Right renal pelvis (tissue), 4 donors: Measurements from ENCODE around the gene SPAG6. TPM values are rescaled to one million over a fixed set of nuclear protein-coding genes. Genes with fewer than 3 reads are reported as not detected.
"Not testable (repeated sequence)": the region's sequence is repeated elsewhere in the genome, so short reads cannot be mapped to it uniquely, and the experiment has no call there.

Source experiments
- DNase-seq, 4 donors: peaks; one replicate each; pipeline ENCODE4 v3.0.0-alpha.2; 2013; ENCODE audit warnings: low read depth in 4 of 4, low spot score in 3 of 4, missing footprints in 1 of 4
- polyA plus RNA-seq, 4 donors: library from polyadenylated mRNA; unstranded; fragments of 120-200 nt; gene quantifications; one replicate each; pipeline ENCODE4 v1.2.1, GENCODE V29; 2013; ENCODE audit not compliant: insufficient read length in 4 of 4

Gene SPAG6
- polyA plus RNA-seq, 4 donors: 0.79 to 1.2 (median 0.89) TPM

DNA sequence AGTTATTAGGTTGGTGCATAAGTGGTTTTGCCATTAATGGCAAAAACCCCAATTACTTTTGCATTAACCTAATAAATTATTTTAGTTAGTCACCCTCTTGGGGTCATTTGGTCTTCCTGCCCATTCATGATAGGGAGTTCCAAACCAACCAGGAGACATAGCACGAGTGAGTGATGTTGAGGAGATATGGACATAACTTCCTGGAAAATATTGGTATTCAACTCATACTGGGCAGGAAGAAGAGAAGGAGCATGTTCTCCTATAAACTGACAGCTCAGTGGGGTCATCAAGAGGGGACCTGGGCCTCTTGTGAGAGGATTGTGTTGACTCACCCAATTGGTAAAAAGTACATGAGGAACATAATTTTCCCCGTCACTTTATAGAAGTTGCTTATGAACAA lies 23.7 kb downstream of the SPAG6 start:
- DNase-seq: no peak

DNA sequence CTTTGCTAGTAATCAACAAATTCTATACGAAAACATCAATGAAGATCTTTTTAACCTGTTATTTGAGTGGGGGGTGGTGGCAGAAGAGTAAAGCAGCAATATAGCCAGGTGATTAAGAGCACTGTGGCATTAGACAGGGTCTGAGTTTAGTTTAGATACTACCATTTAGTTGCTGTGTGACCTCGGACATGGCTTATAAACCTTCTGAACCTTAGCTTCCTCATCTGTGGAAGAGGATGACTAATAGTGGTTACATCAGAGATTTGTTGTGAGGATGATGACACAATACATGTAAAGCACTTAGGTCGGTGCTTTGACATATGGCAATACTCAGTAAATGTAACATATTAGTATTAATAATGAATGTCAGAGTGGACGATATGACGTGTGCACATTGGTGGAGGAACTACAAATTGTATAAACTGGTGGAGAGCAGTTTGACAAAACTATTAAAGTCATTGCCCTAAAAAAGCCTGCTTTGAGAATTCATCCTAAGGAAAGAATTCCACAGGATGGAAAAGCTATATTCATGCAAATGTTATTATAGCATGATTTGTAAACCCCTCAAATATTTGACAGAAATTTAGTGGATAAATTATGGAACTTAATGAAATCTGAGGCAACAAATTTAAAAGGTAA lies 24.3 kb downstream of the SPAG6 start:
- DNase-seq: no peak

DNA sequence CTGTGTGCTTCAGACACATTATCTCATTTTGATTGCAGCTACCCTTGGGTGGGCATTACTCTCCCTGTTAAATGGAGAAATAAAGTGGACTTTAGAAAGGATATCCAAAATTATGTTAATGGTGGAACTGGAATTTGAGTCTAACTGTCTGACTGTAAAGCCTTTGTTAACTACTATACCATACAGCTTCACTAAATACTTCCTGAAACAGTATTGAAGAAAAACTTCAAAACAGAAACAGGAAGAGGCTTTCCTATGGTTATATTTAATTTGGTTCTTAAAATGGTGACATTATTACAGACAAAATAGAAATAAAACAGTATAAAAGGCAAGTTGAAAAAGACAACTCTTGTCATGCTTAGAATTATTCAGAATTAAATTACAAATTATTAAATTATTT lies 25.0 kb downstream of the SPAG6 start:
- no peak for DNase-seq

DNA sequence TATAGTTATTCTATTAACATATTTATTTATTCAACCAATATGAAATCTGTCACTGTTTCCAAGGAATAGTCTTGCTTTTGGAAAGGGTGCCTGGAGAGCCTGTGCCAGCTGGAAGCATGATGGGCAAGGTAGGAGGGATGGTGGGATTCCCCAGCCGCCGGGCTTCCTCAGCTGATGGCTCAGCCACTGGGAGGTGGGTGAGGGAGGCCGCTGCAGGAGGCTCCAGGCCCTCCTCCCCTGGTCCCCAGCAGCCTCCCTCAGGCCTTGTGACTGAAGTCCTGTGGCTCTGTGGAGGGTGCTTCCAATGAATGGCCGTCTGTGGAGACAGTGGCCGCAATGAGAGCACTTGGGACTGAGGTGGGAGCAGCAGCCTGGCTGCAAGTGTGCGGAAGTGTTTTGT lies 27.0 kb downstream of the SPAG6 start:
- no peak for DNase-seq

DNA sequence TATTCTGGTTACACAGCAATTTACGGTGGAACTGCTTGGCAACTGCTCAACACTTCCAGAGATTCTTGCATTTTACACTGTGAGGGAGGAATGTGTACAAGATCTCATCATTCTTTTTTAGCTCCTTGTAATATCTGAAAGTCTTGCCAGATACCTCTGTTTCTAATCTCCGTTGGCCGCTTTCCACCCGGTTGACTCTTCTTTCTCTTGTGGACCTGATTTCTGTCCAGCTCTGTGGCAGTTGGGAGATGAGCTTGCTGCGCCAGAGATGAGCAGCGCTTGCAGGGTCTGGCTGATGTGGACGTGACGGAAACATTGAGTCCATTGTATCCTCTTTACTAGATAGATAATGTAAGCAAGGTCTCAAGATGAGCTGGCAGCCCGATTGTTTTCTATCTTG lies 27.6 kb downstream of the SPAG6 start:
- DNase-seq: no peak

DNA sequence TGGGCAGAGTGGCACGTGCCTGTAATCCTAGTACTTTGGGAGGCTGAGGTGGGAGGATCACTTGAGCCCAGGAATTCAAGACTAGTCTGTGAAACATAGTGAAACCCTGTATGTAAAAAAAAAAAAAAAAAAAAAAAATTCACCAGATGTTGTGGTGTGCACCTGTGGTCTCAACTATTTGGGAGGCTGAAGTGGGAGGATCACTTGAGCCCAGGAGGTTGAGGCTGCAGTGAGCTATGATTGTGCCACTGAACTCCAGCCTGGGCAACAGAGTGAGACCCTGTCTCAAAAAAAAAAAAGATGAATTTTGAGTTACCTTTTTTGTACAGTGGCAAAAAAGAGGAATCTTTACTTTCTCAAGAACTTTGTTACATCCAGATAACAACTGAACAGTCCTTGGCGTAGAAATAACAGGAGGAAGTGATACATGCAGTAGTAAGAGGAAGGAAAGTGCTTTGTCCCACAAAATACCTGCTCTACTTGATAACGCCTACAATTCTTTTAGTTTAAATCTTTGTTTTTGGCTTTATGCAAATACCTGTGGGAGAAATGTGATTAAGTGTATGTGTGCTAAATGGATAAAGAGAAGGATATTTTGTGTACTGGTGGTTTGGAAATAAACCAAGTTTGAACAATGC lies 29.3 kb downstream of the SPAG6 start:
- DNase-seq: no peak

DNA sequence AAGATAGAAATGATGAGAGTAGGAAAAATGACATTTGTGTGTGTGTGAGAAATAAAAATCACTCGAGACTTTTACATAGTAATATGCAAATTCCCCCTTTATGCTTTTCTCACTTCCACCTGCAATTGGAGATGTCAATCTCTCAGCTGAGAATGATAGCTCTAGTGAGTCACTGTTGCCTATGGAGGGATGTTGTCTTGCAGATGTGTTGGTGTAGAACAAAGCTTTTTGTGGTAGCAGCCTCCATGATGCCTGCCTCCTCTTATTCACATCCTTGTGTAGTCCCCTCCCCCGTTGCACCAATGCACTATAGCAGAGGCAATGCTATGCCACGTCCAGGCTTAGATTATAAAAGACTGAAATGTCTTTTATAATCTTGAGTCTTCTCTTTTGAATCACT lies 33.8 kb downstream of the SPAG6 start:
- no peak for DNase-seq

DNA sequence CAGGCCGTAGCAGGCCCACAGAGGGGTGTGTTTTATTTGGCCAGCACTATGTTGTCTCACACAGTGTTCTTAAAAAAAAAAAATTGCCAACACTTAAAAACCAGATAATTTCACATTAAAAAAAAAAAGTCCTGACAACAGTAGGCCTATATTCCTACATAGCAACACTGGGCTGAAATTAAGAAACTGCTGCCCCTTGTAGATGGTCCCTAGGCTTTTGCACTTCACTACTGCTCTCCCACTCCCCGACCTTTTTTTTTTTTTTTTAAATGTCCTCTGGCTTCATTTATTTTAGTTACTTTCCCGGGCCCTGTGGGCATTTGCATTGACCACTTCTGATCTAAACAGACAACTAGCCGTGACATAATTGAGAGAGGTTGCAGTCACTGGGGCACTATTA lies 36.0 kb downstream of the SPAG6 start:
- DNase-seq: no peak

DNA sequence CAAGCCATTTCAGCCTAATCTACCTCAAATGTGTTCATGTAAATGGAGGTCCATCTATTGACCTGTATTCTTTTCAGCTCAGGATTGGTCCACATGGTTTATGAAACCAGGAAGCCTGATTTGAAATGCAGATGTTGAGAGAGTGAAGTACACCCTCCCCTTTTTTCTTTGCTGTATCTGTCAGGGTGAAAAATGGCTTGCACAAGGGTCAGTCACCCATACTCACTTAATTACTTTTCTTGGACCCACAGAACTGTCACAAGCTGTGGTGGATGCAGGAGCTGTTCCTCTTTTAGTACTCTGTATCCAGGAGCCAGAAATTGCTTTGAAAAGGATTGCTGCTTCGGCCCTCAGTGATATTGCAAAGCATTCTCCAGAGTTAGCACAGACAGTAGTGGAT lies 41.2 kb downstream of the SPAG6 start:
- peak in 2 of 4 donors; percentile 18 to 26 for DNase-seq

GRCh38 chr10:22389856-22390589 lies 44.7 kb downstream of the SPAG6 start:
- DNase-seq: no peak

DNA sequence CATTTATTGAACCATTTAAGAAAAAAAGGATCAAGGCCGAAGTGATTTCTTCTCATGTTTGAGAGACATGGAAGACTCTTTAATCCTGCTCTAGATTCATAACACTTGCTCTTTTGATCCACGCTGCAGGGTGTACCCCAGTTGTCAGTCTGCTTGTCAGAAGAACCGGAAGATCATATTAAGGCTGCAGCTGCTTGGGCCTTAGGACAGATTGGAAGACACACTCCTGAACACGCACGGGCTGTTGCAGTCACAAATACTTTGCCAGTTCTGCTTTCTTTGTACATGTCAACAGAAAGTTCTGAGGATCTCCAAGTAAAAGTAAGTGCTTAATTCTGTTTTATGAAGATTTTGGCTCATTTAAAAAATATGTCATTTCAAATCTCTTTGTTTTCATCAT lies 46.3 kb downstream of the SPAG6 start:
- no peak for DNase-seq

GRCh38 chr10:22396195-22396594 lies 50.9 kb downstream of the SPAG6 start:
- DNase-seq: not testable (repeated sequence)

GRCh38 chr10:22406916-22407315 lies 61.6 kb downstream of the SPAG6 start:
- not testable (repeated sequence) for DNase-seq

DNA sequence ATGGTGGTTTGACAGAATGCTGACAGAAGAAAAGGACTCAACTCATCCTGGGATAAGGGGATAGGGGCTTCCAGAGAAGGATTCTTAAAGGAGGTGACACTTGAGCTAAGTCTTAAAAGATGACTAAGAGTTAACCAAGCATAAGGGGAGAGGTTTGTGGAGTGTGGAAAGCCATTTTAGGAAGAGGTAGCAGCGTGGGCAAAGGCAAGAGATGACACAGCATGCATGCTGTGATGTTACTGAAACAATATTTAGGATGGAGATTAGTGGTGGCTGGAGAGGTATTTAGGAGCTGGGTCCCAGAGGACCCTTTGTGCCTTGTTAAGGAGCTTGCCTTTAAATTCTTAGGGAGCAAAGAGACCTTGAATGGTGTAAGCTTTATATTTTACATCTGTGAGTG lies 65.1 kb downstream of the SPAG6 start:
- no peak for DNase-seq

DNA sequence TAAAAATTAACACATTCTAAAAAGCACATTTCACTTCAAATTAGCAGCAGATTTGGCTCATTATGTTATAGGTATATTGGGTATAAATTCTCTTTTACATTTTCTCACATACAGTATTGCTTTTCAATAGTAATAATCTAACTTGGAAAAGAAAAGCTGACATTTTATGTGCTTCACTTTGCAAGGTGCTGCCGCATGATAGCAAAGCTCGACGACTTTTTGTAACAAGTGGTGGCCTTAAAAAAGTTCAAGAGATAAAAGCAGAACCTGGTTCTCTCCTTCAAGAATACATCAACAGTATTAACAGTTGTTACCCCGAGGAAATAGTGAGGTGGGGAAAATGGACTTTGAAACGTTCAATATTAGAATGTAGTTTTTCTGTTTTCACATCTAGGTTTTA lies 65.5 kb downstream of the SPAG6 start:
- no peak for DNase-seq

DNA sequence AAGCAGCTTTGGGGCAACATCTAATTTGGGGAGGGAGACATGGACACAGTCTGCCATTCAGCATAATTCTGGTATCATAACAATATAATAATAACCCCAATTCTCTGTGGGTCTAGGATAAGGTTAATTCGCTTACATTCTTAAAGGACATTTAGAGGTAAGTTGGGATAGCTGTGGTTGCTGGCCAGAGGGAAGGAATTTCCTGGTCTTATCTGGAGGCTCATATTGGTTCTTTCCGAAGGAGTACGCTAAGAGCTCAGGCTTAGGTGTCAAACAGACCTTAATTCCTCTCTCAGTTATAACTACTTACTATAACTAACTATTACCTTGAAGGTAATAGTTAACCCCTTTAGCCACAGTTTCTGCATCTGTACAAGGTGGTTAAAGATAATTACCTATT lies 68.8 kb downstream of the SPAG6 start:
- DNase-seq: no peak

DNA sequence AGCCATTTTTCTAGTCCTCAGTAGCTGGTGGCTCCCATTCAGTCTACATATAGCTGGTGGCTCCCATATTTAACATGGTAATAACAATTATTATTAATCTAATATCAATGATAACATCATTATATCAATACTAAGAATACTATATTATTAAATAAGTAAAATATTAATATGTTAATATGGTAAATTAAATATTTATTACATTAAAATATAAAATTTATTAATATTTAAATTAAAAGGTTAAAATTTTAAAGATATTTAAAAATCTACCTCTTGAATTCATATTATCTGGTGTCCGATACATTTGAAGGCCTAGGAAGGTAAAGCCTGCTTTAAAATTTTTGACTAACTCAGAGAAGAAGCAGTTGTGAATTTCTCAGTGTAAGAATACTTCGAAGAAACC lies 69.8 kb downstream of the SPAG6 start:
- DNase-seq: no peak

GRCh38 chr10:22417736-22418268 lies 72.5 kb downstream of the SPAG6 start:
- DNase-seq: no peak

- DNase-seq: no peak
These were observed 75.7 kb downstream of the SPAG6 start for GRCh38 chr10:22420787-22421517.

GRCh38 chr10:22426653-22427052 lies 81.4 kb downstream of the SPAG6 start:
- DNase-seq: no peak

DNA sequence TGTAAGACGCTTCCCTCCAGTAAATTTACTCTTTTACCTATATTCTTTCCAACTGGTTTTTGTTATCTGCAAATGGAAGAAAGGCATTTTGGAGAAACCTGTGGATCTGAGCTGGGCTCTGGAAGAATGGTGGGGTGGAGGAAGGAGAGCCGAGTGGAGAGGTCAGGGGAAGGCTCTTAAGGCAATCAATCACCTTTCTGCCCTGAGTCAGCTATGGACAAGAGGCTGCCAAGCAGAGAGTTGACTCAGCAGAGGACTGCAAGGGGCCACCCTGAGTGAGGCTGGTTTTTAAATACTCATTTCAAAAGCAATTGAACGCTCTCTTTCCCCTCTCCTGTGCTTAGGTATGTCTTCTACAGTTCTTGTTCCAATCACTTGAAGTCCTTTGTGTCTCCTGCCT lies 81.8 kb downstream of the SPAG6 start:
- DNase-seq: no peak
